Measurements from ENCODE around the gene NCOA1. TPM values are rescaled to one million over a fixed set of nuclear protein-coding genes. Genes with fewer than 3 reads are reported as not detected.

The NCOA1 gene
- total RNA-seq, 4 donors from 2014 or later = 33.9 to 91.2 (median 60.1) TPM

DNA sequence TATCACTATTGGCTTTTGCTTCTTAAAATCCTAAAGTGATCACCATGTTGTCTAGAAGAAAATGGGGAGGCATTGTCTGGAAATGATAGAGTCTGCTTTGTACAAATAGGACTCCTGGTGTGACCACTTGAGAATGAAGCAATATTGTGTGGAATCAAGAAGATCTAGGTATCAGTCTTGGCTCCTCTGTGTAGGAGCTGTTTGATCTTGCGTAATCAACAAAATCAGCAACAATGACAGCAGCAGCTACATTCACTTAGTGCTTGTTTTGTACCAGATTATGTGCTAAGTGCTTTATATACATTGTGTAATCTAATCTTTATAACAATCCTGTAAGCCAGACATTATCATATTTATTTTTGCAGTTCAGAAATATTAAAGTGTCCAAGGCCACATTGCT lies 17.8 kb downstream of the NCOA1 start:
- Histone ChIP-seq H3K4me3 (no peak overlapping the region), H3K27ac (no peak overlapping the region), H3K36me3 (no peaks in the 10 kb centered on the region), H3K27me3 (no peaks in the 10 kb centered on the region), H3K9me3 (no peaks in the 10 kb centered on the region), H3K4me1 (peaks cover 74 to 83% of the 10 kb centered on the region in 2 donors)
- DNase-seq (no peak), ATAC-seq (no peak)
- TF ChIP-seq, protein P1, sequence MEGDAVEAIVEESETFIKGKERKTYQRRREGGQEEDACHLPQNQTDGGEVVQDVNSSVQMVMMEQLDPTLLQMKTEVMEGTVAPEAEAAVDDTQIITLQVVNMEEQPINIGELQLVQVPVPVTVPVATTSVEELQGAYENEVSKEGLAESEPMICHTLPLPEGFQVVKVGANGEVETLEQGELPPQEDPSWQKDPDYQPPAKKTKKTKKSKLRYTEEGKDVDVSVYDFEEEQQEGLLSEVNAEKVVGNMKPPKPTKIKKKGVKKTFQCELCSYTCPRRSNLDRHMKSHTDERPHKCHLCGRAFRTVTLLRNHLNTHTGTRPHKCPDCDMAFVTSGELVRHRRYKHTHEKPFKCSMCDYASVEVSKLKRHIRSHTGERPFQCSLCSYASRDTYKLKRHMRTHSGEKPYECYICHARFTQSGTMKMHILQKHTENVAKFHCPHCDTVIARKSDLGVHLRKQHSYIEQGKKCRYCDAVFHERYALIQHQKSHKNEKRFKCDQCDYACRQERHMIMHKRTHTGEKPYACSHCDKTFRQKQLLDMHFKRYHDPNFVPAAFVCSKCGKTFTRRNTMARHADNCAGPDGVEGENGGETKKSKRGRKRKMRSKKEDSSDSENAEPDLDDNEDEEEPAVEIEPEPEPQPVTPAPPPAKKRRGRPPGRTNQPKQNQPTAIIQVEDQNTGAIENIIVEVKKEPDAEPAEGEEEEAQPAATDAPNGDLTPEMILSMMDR (IDR thresholded peaks at IDR 0.05 in 4 of 5, conservative IDR thresholded peaks at IDR 0.05 in 1 of 5) = no peak
- no peak for TF ChIP-seq POLR2A (IDR thresholded peaks at IDR 0.05)
- intact Hi-C loops (cut with DNase I; ENCODE audit: low total_unique reads) = no loop called here
- in situ Hi-C loops (cut with MboI; ENCODE audit: low sequenced_read_pairs in 4 of 4) = no loop called here

DNA sequence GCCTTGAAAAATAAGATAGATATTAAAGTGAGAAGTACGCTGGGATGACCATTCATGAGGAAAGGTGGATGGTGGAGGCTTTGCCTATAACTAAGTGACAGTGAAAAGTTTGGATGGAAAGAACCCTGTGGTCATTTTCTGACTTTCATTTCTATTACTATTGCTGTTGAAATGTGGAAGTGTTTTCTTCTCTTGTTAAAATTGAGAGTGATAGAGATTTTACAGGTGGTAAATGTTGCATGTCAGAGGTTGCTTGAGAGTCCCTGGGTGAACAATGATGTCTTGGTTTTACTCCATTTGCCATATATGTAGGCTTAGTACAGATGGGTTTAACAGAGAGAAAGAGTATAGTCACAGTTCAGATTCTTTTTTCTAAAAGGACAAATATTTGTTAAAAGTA lies 18.4 kb downstream of the NCOA1 start:
- Histone ChIP-seq H3K4me1 (peaks cover 70 to 80% of the 10 kb centered on the region in 2 donors), H3K27me3 (no peaks in the 10 kb centered on the region), H3K4me3 (no peak overlapping the region), H3K9me3 (no peaks in the 10 kb centered on the region), H3K27ac (no peak overlapping the region), H3K36me3 (no peaks in the 10 kb centered on the region)
- no peak for ATAC-seq
- intact Hi-C loops (cut with DNase I; ENCODE audit: low total_unique reads) = no loop called here
- in situ Hi-C loops (cut with MboI; ENCODE audit: low sequenced_read_pairs in 4 of 4) = no loop called here
- DNase-seq = no peak
- TF ChIP-seq, protein P1 (IDR thresholded peaks at IDR 0.05 in 4 of 5, conservative IDR thresholded peaks at IDR 0.05 in 1 of 5) = no peak
- TF ChIP-seq POLR2A (IDR thresholded peaks at IDR 0.05) = no peak

DNA sequence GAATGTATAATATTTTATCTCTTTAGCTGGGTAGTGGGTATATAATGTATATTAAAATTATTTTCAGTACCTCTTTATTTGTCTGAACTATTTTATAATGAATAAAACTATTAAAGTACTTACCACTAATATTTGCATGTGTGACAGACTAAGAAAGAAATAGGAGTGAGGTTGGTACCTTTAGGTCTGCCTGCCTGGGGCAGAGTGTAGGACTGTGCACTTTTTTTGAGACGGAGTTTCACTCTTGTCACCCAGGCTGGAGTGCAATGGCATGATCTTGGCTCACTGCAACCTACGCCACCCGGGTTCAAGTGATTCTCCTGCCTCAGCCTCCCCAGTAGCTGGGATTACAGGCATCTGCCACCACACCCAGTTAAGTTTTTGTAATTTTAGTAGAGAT lies 18.8 kb downstream of the NCOA1 start:
- peaks cover 69 to 76% of the 10 kb centered on the region in 2 donors for H3K4me1 ChIP-seq

DNA sequence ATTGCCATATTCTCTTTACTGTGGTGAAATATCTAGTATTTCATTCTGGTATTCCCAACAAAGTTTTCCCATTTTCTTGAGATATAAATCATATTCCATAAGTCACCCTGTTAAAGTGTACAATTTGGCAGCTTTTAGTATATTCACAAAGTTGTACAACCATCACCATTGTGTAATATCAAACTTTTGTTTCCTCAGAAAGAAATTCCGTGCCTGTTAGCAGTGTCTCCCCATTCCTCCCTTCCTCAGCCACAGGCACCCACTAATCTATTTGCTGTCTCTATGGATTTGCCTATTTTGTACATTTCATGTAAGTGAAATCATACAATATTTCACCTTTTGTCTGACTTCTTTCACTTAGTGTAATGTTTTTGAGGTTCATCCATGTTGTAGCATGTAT lies 19.7 kb downstream of the NCOA1 start:
- no peaks in the 10 kb centered on the region for H3K27me3 ChIP-seq
- no peak for ATAC-seq
- no peak for DNase-seq
- TF ChIP-seq, protein P1 (IDR thresholded peaks at IDR 0.05 in 4 of 5, conservative IDR thresholded peaks at IDR 0.05 in 1 of 5) = no peak
- no peak for TF ChIP-seq POLR2A (IDR thresholded peaks at IDR 0.05)
- H3K4me1 ChIP-seq = peaks cover 59 to 70% of the 10 kb centered on the region in 2 donors
- in situ Hi-C loops (cut with MboI; ENCODE audit: low sequenced_read_pairs in 4 of 4) (no loop called here), intact Hi-C loops (cut with DNase I; ENCODE audit: low total_unique reads) (no loop called here)
- H3K36me3 ChIP-seq = no peaks in the 10 kb centered on the region
- no peaks in the 10 kb centered on the region for H3K9me3 ChIP-seq
- no peak overlapping the region for H3K4me3 ChIP-seq
- H3K27ac ChIP-seq = no peak overlapping the region

More for the DNA sequence above, 18.8 kb downstream of the NCOA1 start:
- ATAC-seq (no peak), DNase-seq (no peak)
- intact Hi-C loops (cut with DNase I; ENCODE audit: low total_unique reads) (no loop called here), in situ Hi-C loops (cut with MboI; ENCODE audit: low sequenced_read_pairs in 4 of 4) (no loop called here)
- TF ChIP-seq POLR2A (IDR thresholded peaks at IDR 0.05) = no peak
- TF ChIP-seq, protein P1 (IDR thresholded peaks at IDR 0.05 in 4 of 5, conservative IDR thresholded peaks at IDR 0.05 in 1 of 5) = no peak
- H3K36me3 ChIP-seq = no peaks in the 10 kb centered on the region
- no peaks in the 10 kb centered on the region for H3K27me3 ChIP-seq
- H3K27ac ChIP-seq = no peak overlapping the region
- H3K9me3 ChIP-seq = no peaks in the 10 kb centered on the region
- no peak overlapping the region for H3K4me3 ChIP-seq

DNA sequence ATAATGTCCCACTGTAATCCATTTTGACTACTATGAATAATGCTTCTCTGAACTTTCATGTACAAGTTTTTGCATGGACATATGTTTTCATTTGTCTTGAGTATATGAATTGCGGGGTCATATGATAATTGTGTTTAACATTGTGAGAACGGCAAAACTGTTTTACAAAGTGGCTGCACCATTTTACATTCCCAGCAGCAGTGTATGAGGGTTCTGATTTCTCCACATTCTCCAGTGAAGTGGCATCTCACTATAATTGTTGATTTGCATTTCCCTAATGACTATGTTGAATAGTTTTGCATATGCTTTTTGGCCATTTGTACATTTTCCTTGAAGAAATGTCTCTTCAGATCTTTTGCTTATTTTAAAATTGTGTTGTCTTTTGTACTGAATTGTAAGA lies 20.1 kb downstream of the NCOA1 start:
- no peak overlapping the region for H3K27ac ChIP-seq
- no peak for ATAC-seq

More for the DNA sequence above, 20.1 kb downstream of the NCOA1 start:
- no peak for TF ChIP-seq POLR2A (IDR thresholded peaks at IDR 0.05)
- TF ChIP-seq, protein P1 (IDR thresholded peaks at IDR 0.05 in 4 of 5, conservative IDR thresholded peaks at IDR 0.05 in 1 of 5) = no peak
- no peaks in the 10 kb centered on the region for H3K36me3 ChIP-seq
- in situ Hi-C loops (cut with MboI; ENCODE audit: low sequenced_read_pairs in 4 of 4) = no loop called here
- H3K4me1 ChIP-seq = peaks cover 55 to 66% of the 10 kb centered on the region in 2 donors
- H3K4me3 ChIP-seq = no peak overlapping the region
- no peaks in the 10 kb centered on the region for H3K27me3 ChIP-seq
- no peak for DNase-seq
- H3K9me3 ChIP-seq = no peaks in the 10 kb centered on the region
- intact Hi-C loops (cut with DNase I; ENCODE audit: low total_unique reads) = no loop called here
